HG03565 (cell line): ENCODE data around the gene PAWR.

Experiments
- ATAC-seq: cut with Tn5 transposase; IDR thresholded peaks from one replicate; pipeline ENCODE4 v1.9.1; 2021; ENCODE audit warnings: mild to moderate bottlenecking, moderate library complexity; ENCODE audit not compliant: unreplicated experiment

PAWR gene

GRCh38 chr12:79690638-79691510, at the start of gene PAWR:
Gene PAWR, minus strand, starts transcription at chr12:79690964. Its CDS starts 720 bp downstream, at chr12:79690244.
- ATAC-seq, result peak; percentile 42

- peak; percentile 84 for ATAC-seq
Measured at GRCh38 chr12:79737875-79738718, 47.3 kb upstream of the PAWR start.

GRCh38 chr12:79732638-79733037, 41.9 kb upstream of the PAWR start:
- no peak for ATAC-seq

- no peak for ATAC-seq
Measured at GRCh38 chr12:79725987-79726386, 35.2 kb upstream of the PAWR start.

- ATAC-seq, result no peak
Measured at GRCh38 chr12:79717006-79717405, 26.2 kb upstream of the PAWR start.

GRCh38 chr12:79715308-79715707, 24.5 kb upstream of the PAWR start:
- ATAC-seq, result no peak

- no peak for ATAC-seq
Measured at GRCh38 chr12:79710707-79711483, 20.1 kb upstream of the PAWR start.

- ATAC-seq, result no peak
Measured at GRCh38 chr12:79707830-79708229, 17.1 kb upstream of the PAWR start.

GRCh38 chr12:79706676-79707075, 15.9 kb upstream of the PAWR start:
- no peak for ATAC-seq

GRCh38 chr12:79706156-79706555, 15.4 kb upstream of the PAWR start:
- no peak for ATAC-seq

- no peak for ATAC-seq
Measured at GRCh38 chr12:79698966-79699365, 8.2 kb upstream of the PAWR start.

- ATAC-seq, result no peak
Measured at GRCh38 chr12:79696416-79696815, 5.7 kb upstream of the PAWR start.

- ATAC-seq, result no peak
Measured at GRCh38 chr12:79692860-79693577, 2.3 kb upstream of the PAWR start.

- no peak for ATAC-seq
Measured at GRCh38 chr12:79691511-79692248, 916 bp upstream of the PAWR start.

GRCh38 chr12:79690142-79690637, 574 bp downstream of the PAWR start:
- peak; percentile 13 for ATAC-seq

GRCh38 chr12:79689477-79690141, 1.2 kb downstream of the PAWR start:
- ATAC-seq, result peak; percentile 10

GRCh38 chr12:79689061-79689476, 1.7 kb downstream of the PAWR start:
- ATAC-seq, result no peak

- ATAC-seq, result no peak
Measured at GRCh38 chr12:79688376-79689060, 2.2 kb downstream of the PAWR start.
